Panc1 (cell line): ENCODE data around the gene SCG3. TPM values are rescaled to one million over a fixed set of nuclear protein-coding genes. Genes with fewer than 3 reads are reported as not detected.
A peak's percentile ranks its signal among the peaks of the same experiment; 100 is the strongest.

Experiments used
- ATAC-seq: fragments of 200-7000 bp; cut with Tn5 transposase; 2 replicates; pipeline ENCODE4 v1.9.1; 2020; ENCODE audit warnings: mild to moderate bottlenecking, moderate library complexity
- BruUV-seq: library from RNA; stranded (reverse); fragments of 400-500 nt; replicated peaks from 2 replicates; lab custom pipeline; 2021; lab: Mats Ljungman, UMichigan
- CTCF ChIA-PET: fragments of 300-600 bp; sonication (Branson Sonifier 250); formaldehyde crosslinking; loops from one replicate; lab custom pipeline; 2022; ENCODE audit warnings: antibody characterized with exemption; lab: Charles Lee
- POLR2A ChIA-PET: fragments of 300-600 bp; sonication (Branson Sonifier 250); formaldehyde crosslinking; loops from one replicate; lab custom pipeline; 2022; ENCODE audit warnings: antibody characterized with exemption; lab: Charles Lee
- DNase-seq: peaks from one replicate; pipeline ENCODE4 v3.0.0-alpha.2; 2010; ENCODE audit warnings: low read depth, low spot score
- H3K27ac ChIP-seq: 2 replicates; pipeline ENCODE4 v1.5.1; 2011; ENCODE audit warnings: mild to moderate bottlenecking, low read length, inconsistent platforms
- H3K27me3 ChIP-seq: fragments of 200-500 bp; sonication (Bioruptor generic); 2 replicates; pipeline ENCODE4 v1.6.0; 2014; ENCODE audit warnings: low read length, inconsistent platforms; ENCODE audit not compliant: control insufficient read depth, insufficient read depth
- H3K36me3 ChIP-seq: fragments of 200-500 bp; sonication (Bioruptor generic); 2 replicates; pipeline ENCODE4 v1.5.1; 2014; ENCODE audit warnings: inconsistent platforms, mild to moderate bottlenecking, low read length, moderate library complexity; ENCODE audit not compliant: control insufficient read depth, insufficient read depth
- H3K4me1 ChIP-seq: 2 replicates; pipeline ENCODE4 v1.5.1; 2011; ENCODE audit warnings: inconsistent platforms, mild to moderate bottlenecking, low read length, moderate library complexity; ENCODE audit not compliant: control insufficient read depth, insufficient read depth
- H3K4me3 ChIP-seq, 2 experiments: 2 replicates each; pipeline ENCODE4 v1.5.1; 2011 to 2012; ENCODE audit warnings: low read depth in 2 of 2, low read length in 2 of 2, mild to moderate bottlenecking in 2 of 2, inconsistent platforms in 1 of 2, moderate library complexity in 1 of 2
- H3K9me3 ChIP-seq: fragments of 200-500 bp; sonication (Bioruptor generic); 2 replicates; pipeline ENCODE4 v1.5.1; 2014; ENCODE audit warnings: low read depth, mild to moderate bottlenecking, inconsistent platforms, low read length, moderate library complexity; ENCODE audit not compliant: control insufficient read depth, insufficient read depth
- CTCF ChIP-seq: fragments of 450-650 bp; IDR thresholded peaks from 2 replicates; pipeline ENCODE4 v1.5.1; 2017; ENCODE audit warnings: mild to moderate bottlenecking
- POLR2AphosphoS5 ChIP-seq: IDR thresholded peaks from 2 replicates; pipeline ENCODE4 v1.6.1; 2012; ENCODE audit warnings: mild to moderate bottlenecking, low read depth, low read length, moderate library complexity
- REST ChIP-seq, 2 experiments: IDR thresholded peaks; 2 replicates each; pipeline ENCODE4 v1.6.1; 2011 to 2012; ENCODE audit warnings: low read depth in 2 of 2, control low read depth in 1 of 2, low read length in 1 of 2, mild to moderate bottlenecking in 1 of 2, moderate library complexity in 1 of 2; ENCODE audit not compliant: insufficient read depth in 1 of 2
- SIN3A ChIP-seq: IDR thresholded peaks from 2 replicates; pipeline ENCODE4 v1.6.1; 2012; ENCODE audit warnings: low read depth, mild to moderate bottlenecking, low read length, moderate library complexity, borderline replicate concordance; ENCODE audit not compliant: insufficient read depth
- TCF7L2 ChIP-seq: IDR thresholded peaks from 2 replicates; pipeline ENCODE4 v1.6.1; 2011; ENCODE audit warnings: mild to moderate bottlenecking, low read depth, low read length, inconsistent platforms
- in situ Hi-C: cut with HindIII; loops from 2 replicates; pipeline ENCODE4 v1.10.0; 2016; ENCODE audit warnings: low sequenced_read_pairs, low pct_unique_long_range_greater_than_20kb
- intact Hi-C: fragments of 100-400 bp; cut with micrococcal nuclease; formaldehyde crosslinking; loops from one replicate; pipeline ENCODE4 v1.10.0; 2022; ENCODE audit not compliant: unreplicated experiment
- total RNA-seq: library from RNA; stranded (reverse); gene quantifications from one replicate; pipeline ENCODE4 v1.2.1, GENCODE V29; 2021; ENCODE audit not compliant: unreplicated experiment

The SCG3 gene
- total RNA-seq, 1 experiment from 2014 or later, result 0.62 TPM

GRCh38 chr15:51726302-51727073 is 45.2 kb downstream of the SCG3 start:
- peaks cover 4% of the 10 kb centered on the region for H3K4me1 ChIP-seq
- no peak overlapping the region for H3K27ac ChIP-seq
- H3K36me3 ChIP-seq, result peaks cover 2% of the 10 kb centered on the region
- H3K9me3 ChIP-seq, result no peaks in the 10 kb centered on the region
- H3K4me3 ChIP-seq, result no peak overlapping the region
- no TSS peak for BruUV-seq
- intact Hi-C loops, result no loop called here
- ChIA-PET POLR2A (no interaction called here), CTCF (no interaction called here)
- no peak for TF ChIP-seq CTCF
- no peak for TF ChIP-seq REST (IDR thresholded peaks at IDR 0.05; ENCODE audit: insufficient read depth in 1 of 2, low read depth in 2 of 2, low read length in 1 of 2)
- TF ChIP-seq TCF7L2, result no peak
- TF ChIP-seq POLR2AphosphoS5, result no peak
- no peak for TF ChIP-seq SIN3A
- no peaks in the 10 kb centered on the region for H3K27me3 ChIP-seq
- peak; percentile 91 for ATAC-seq
- DNase-seq, result no peak
- in situ Hi-C loops, result no loop called here

- CTCF ChIA-PET, result interaction anchor here (0.5 kb wide), 1 partner anchor 35 kb away, joined by 3 read pairs; no protein-coding TSS in a partner anchor
- intact Hi-C loops (no loop called here), in situ Hi-C loops (no loop called here)
- Histone ChIP-seq H3K27ac (no peak overlapping the region), H3K4me3 (no peak overlapping the region), H3K9me3 (no peaks in the 10 kb centered on the region), H3K36me3 (peaks cover 2% of the 10 kb centered on the region), H3K4me1 (peaks cover 12% of the 10 kb centered on the region), H3K27me3 (no peaks in the 10 kb centered on the region)
- no TSS peak for BruUV-seq
- DNase-seq (no peak), ATAC-seq (peak; percentile 60; the same call in 1 of the 2 replicates)
- TF ChIP-seq CTCF, result peak; percentile 21
- no peak for TF ChIP-seq TCF7L2
- no peak for TF ChIP-seq POLR2AphosphoS5
- POLR2A ChIA-PET, result interaction anchor here (0.6 kb wide), 1 partner anchor 80 kb away, joined by 5 read pairs; no protein-coding TSS in a partner anchor
Measured at GRCh38 chr15:51727141-51727897, 46.0 kb downstream of the SCG3 start.
